GM04504 (cell line): ENCODE results near the gene LRP1-AS.
A peak's percentile ranks its signal among the peaks of the same experiment; 100 is the strongest.
"Not testable (repeated sequence)": the region's sequence is repeated elsewhere in the genome, so short reads cannot be mapped to it uniquely, and the experiment has no call there.

Source experiments
- DNase-seq: peaks from one replicate; pipeline ENCODE4 v3.0.0-alpha.2; 2012; ENCODE audit warnings: low read depth

LRP1-AS gene

DNA sequence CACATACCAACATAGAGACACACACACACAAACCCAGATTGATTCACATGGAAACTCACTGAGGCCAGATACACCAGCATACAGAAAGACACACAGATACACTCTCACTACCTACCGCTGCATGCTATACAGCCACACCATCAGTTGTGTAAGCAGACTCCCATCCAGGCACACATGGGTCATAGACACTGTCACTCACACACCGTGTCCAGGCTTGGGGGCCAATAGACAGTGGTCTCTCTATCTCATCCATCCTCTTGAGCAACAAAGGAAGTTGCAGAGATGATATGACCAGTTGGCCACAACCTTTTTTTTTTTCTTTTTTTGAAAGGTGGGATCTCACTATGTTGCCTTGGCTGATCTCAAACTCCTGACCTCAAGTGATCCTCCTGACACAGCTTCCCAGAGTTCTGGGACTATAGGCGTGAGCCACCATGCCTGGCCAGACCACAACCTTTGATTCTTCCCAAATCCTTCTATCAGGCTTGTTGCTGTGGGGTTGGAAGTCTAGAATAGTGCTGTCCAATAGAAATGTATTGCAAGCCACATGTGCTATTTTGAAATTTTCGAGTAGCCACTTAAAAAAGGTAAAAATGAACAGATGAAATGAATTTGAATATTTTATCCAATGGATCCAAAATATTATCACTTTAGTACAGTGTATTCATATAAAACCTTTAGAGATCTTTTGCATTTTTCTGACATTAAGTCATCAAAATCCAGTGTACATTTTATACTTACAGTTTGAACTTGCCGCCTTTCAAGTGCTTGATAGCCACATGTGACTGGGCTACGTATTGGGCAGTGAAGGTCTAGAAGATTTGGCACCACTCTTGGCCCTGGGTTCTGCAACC lies 7.4 kb downstream of the LRP1-AS start:
- DNase-seq, result no peak

DNA sequence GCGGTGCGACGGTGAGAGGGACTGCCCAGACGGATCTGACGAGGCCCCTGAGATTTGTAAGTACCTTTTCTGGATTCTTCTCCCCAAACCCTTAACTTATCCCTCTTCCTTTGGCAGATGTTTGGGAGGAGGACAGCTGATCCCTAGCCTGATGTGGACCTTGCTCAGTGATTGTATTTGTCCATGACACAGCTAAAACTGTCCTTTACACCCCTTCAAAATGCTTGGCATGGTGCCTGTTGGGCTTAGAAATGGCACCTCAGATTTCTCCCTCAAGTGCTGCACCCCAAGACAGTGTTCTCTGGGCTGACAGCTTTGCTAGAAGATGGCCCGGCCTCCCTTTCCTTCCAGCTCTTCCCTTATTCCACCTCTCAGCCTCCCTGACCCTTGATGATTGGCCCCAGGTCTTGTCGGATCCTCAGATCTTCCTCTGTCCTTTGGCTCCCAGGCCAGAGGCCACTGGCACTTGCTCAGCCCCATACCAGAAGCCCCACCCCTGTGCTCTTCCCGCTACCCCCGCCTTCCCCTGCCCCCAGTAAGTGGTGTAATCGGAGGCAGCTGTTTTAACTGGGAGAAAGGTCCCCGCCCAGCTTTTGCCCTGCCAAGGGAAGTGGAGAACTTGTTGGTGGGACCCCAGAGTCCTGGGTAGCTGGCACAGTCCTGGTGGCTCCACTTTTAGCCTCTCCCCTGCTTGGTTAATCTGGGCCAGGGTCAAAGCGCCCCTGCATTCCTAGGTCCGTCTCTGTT lies 8.7 kb downstream of the LRP1-AS start:
- no peak for DNase-seq

DNA sequence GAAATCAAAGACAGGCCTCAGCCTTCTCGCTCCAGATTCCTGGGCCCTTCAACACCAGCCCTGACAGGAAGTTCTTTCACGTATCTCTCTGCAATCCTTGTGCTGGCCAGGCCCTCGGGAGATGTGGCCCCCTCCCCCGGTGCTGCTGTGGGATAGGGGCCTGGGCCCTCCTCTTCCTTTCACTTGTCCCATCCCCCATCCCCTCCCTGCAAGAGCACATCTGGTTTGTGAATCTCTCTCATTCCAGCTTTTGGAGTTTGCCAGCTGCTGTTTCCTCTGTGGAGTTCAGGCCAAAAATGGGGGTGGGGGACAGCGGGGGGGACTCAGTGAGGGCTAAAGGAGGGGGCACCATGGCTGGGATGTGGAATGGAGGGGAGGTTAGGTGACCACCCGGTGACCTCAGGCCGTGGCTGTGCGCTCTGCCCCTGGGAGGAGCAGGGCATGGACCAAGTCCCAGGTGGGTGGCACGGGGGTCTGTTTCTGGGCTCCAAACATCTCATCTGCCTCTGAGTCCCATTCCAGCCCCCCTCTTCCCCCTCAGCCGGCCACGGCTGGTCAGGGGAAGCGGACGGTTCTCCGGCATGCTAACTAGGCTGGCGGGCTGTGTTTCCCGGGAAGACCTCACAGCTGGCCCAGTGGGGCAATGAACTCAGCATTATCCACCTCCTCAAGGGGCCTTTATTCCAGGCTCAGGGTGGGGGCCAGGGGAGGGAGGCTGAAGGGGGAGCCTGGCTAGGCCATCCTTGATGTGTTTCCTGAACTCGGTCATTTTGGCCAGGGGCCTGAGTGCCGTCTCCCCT lies 11.7 kb downstream of the LRP1-AS start:
- no peak for DNase-seq

DNA sequence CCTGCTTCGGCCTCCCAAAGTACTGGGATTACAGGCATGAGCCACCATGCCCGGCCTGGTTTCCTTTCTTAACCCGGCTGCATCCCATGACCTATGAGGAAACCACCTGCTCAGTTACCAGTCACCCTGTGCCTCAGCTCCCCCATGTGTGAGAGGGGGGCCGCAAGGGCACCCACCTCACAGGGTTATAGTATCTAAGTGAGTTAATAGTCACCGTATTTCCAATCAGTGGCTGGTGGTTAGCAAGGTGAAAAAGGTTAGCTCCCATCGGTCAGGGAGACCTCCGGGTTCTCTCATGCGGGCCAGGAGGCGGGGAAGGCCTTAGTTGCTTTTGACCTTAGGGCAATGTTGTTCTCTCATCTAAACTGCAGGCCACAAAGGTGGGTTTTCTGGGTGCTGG lies 12.5 kb downstream of the LRP1-AS start:
- no peak for DNase-seq

DNA sequence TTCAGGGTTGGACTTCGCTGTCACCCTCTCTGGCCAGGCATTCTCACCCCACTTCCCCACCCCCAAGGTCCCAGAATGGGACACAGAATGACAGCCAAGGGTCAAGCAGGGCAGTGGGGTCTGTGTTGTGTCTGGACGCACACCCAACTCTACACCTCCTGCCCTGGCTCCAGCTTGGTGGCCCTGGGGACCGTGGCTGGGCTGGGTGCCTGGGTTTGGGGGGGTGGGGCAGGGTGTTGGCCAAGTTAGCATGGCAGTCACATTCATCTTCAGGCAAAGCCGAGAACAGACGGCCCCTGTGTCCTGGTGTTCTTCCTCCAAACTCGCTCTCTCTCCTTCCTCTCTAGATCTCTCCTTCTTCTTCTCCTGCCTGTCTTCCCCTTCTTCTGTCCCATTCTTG lies 13.5 kb downstream of the LRP1-AS start:
- no peak for DNase-seq

DNA sequence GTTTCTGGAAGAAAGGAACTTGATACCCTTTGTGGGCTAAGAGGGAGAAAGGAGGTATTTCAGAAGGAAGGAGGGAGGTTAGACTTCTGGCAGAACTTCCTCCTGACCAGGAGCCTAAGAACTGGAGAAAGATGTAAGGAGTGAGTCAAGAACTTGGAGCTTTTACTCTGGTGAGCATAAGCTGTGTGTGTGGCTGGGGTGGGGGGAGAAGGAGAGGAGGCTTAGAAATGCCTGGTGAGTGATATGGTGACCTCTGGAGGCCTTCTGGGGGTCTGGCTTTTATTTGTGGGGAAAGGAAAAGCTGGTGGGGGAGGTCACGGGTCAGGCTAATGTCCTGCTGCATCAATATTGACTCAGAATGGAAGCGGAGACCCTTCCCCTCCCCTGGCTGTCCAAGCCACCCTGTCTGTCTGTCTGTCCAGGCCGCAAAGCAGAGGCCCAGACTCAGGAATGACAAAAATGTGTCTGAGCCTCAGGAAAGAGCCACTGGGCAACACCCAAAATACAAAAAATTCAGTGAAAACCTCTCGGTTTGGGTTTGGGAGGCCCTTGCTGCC lies 14.3 kb downstream of the LRP1-AS start:
- no peak for DNase-seq

DNA sequence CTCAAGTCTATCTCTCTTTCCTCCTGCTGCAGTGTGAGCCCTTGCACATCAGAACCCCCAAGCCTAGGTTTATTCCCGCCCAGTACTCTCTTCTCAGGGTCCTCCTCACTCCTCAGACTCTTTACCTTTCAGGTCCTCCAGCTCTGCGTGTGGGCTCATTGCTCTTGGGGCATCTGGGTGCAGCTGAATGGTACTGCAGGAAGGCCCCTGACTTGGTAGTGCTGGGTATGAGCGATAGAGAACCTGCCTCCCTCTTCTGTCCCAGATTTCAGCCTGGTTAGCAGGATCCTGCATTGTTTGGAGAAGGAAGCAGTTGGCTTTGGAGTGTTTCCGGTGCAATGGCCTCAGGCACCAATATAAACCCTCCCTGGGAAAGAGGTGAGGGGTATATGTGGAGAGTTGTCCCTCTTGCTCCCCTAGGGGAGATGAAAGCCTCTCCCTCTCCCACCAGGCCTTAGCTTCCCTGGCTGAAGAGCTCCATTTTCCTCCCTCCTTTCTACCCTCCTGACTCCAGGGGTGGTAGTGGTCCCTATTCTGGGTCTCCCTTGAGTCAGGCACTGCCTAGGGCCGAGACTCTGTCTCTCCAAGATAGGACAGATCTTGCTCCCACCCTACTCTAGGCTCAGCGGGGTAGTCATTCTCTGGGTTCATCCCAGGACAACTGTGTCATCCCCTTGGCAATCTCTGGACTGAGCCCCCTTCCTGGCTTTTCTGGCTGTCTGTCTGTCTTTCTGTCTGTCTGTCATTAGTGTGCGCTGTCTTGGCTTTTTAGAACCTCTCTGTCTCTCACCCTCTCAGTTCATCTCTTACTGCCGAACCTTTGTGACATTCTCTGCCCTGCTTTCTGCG lies 15.3 kb downstream of the LRP1-AS start:
- DNase-seq, result no peak

DNA sequence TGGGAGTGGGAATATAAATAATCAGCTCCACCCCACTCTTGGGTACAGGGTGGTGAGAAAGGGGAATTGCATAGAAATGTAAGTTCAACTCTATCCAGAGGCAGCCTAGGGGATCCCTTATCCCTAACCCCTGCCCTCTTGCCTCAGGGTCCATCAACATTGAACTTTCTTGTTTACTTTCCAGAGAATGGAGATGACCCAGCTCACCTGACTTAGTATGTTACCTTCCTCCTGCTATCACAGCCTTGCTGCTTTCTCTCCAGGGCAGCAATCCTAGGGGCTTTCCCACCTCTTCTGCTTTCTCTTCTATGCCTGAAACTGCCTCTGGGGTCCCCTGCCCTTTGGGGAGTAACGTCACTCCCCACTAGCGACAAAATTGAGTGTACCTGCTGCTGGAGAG lies 16.5 kb downstream of the LRP1-AS start:
- DNase-seq, result no peak

DNA sequence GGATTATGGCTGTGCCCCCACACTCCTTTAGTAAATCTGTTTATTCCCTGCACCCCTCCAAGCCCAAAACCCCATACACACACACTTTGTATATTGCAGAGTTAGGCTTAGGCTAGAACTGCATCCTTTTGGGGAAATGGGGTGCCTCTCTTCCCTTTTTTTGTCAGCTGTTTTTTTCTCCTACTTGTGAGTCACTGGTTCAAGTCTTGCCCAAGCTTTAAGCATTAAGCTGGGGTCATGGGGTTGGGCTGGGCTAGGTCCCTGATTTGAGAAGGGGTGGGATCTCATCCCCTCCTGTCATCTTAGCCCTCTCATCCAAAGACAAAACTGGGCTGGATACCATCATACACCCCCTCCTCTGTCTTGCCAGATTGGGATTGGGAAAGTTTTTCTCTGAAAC lies 17.5 kb downstream of the LRP1-AS start:
- DNase-seq, result no peak

DNA sequence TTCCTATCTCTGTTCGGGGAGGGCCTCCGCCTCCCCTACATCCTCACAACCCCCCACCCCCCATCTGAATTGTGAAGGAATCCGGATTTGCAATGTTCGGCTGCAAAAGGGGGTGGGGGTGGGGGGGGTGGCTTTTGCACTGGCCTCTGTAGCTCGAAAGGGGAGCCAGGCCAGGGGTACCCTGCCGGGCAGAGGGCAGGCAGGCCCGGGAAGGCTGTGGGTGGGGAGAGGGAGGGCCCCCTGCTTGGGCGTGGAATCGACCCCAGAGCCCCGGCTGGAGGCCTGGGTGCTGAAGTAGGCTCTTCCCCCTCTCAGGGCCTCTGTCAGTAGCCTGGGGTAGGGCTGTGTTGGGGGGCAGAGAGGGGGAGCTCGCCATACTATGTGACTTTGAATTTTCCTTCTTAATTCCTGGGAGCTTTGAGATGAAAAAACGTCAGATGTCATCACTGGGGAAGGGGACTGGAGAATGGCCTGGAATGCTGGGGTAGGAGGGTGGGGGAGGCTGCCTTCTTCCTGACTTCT lies 18.0 kb downstream of the LRP1-AS start:
- no peak for DNase-seq

DNA sequence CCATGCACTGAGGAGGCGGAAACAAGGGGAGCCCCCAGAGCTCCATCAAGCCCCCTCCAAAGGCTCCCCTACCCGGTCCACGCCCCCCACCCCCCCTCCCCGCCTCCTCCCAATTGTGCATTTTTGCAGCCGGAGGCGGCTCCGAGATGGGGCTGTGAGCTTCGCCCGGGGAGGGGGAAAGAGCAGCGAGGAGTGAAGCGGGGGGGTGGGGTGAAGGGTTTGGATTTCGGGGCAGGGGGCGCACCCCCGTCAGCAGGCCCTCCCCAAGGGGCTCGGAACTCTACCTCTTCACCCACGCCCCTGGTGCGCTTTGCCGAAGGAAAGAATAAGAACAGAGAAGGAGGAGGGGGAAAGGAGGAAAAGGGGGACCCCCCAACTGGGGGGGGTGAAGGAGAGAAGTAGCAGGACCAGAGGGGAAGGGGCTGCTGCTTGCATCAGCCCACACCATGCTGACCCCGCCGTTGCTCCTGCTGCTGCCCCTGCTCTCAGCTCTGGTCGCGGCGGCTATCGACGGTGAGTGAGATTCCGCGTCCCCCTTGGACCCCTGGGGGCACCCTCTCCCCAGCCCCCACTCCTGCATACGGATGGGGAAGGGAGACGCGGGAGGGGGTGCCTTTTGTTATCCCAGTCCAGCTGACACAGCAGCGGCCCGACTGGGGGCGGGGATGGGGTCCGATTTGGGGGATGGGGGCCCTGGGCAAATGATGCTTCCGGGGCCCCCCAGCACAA lies 18.7 kb downstream of the LRP1-AS start:
- no peak for DNase-seq

DNA sequence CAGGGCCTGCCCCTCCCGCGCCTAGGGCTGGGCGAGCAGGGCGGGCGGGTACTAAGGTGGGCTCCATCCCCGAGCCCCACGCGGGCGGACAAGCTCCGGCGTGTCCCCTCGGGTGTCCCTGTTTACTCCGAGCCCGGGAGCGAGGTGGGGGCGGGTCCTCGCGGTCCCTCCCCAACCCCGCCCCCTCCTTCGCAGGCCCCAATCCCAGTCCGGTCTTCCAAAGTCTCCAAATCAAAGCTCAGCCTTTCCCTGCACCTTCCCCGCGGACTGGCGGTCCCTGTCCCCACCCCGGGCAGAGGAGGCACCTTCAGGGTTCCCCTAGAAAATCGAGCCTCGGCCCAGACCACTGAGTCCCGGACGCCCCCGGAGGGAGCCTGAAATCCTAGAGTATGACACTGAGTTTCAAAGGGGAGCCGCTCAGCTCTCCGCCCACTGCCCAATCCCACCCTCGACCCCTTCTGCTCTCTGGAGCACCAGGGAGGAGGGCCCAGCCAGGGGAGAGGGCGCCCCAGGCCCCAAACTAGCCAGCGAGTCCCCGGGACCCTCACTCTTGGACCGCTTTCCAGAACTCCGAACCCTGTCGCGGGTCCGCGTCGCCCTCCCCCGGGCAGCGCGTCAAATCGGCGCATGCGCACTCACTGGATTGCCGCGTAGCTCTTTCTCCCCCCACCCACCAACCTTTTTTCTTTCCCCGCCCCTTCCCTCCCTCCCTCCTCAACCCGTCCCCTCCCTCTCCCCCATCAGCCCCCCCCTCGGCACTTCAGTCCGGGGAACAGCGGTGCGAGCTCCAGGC lies 19.5 kb downstream of the LRP1-AS start, which contains the start of gene LRP1:
Gene LRP1 (plus strand): TSS at position 758 of the 793 bp plus-strand sequence. CDS start 482 bp downstream, outside the sequence.
- peak; percentile 73 for DNase-seq

DNA sequence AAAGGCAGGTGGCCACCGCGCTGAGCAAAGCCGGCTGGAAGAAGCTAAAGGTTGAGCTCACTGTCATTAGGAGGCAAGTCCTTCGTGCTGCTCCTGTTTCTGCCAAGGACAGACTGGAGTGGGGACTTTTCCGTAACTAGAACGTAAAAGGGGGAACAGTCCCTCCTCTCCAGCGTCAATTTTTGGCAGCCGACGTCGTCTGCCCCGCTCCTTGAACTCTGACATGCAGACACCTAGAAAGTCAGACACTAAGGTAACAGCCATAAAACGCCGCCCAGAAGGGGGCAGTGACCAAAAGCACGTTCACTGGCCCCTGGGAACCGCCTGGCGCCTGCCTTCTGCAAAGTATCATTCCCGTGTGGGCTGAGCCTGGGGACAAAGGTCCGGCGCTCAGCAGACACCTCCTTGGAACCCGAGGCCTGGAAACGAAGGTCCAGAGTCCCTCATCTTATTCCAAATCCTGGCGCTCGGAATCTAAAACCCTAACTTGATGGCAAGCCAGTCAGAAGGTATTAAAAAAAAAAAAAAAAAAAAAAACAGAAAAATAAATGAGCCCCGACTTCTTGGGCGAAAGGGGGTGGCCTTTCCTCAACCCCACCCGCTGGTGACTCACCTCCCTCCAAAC lies 20.2 kb downstream of the LRP1-AS start:
- DNase-seq, result no peak

DNA sequence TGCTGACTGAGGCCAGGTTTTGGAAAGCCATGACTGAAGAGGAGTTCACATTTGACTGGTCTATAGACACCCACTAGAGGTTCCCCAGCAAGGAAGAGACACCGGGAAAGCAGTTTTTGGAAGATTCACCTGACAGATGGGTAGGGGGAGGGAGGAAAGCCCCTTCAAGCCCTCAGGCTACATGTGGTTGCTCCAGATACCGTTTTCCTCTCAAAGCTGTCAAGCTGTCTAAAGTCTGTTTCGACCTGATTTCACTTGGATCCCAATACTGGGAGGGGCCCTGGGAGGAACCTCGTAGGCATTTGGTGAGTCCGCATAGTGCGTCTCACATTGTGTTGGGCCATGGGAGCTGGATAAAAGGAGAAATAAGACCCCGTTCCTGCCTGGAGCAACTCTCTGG lies 20.9 kb downstream of the LRP1-AS start:
- DNase-seq, result no peak

DNA sequence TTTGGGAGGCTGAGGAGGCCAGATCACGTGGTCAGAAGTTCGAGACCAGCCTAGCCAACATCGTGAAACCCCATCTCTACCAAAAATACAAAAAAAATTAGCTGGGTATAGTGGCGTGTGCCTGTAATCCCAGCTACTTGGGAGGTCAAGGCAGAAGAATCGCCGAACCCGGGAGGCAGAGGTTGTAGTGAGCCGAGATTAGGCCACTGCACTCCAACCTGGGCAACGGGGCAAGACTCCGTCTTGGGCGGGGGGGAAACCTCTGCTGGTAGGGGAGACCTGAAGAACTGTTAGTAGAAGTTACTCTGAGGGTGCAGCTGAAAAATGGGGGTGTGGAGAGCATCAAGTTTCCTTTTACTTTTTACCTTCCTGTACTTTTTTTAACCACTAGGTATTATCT lies 21.4 kb downstream of the LRP1-AS start:
- DNase-seq, result no peak

DNA sequence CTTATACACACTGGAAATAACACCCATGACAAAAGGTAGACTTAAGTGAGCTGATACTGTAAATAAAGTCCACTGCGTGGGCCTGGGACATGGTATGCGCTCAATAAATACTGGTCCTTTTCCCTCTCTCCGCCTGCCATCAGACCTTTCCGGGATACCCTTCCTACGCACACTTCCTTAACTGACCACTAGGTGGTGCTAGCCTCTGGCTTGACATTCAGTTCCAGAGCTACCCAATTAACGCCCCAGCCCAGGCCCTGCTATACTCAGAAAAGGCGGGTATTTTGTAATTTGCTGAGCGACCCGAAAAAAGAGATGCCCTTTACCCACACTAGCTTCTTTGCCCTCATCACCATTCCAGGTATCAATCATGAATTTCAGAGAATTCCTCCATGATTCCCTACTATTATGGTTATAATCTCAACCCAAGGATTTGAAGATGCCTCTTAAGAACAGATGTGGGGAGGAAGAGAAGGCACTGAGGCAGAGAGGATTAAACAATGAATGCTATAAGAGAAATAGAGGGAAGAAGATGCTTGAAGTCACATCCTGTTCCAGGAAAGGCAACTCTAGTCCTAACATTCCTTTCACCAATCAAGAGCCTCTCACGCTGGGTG lies 23.1 kb downstream of the LRP1-AS start:
- DNase-seq, result no peak

DNA sequence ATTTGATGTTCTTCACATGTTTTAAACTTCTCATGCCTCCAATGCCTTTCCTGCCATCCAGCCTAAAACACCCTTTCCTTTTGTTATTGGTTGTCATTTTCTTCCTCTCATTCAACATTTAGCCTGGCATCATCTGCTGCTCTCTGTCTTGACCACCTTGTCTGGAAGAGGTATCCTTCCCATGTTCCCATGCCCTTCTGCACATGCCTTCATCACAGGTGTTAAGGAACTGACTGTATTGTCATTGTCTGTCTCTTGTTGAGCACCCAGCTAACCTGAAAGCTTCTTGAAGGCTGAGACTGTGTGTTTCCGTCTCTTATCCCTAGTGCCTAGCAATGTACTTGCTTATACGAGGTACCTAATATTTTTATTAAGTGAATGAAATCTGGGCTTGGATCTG lies 23.6 kb downstream of the LRP1-AS start:
- DNase-seq, result no peak

DNA sequence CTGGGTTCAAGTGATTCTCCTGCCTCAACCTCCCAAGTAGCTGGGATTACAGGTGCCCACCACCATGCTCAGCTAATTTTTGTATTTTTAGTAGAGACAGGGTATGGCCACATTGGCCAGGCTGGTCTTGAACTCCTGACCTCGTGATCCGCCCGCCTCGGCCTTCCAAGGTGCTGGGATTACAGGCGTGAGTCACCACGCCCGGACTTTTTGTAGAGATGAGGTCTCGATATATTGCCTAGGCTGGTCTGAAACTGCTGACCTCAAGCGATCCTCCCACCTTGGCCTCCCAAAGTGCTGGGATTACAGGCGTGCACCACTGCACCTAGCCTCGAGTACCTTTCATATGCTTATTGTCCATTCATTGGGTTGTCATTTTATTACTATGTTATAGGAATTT lies 26.7 kb downstream of the LRP1-AS start:
- not testable (repeated sequence) for DNase-seq
